Measurements from ENCODE around the gene HOGA1. TPM values are rescaled to one million over a fixed set of nuclear protein-coding genes. Genes with fewer than 3 reads are reported as not detected.

The HOGA1 gene
- total RNA-seq, 1 donor, result 1.4 TPM

DNA sequence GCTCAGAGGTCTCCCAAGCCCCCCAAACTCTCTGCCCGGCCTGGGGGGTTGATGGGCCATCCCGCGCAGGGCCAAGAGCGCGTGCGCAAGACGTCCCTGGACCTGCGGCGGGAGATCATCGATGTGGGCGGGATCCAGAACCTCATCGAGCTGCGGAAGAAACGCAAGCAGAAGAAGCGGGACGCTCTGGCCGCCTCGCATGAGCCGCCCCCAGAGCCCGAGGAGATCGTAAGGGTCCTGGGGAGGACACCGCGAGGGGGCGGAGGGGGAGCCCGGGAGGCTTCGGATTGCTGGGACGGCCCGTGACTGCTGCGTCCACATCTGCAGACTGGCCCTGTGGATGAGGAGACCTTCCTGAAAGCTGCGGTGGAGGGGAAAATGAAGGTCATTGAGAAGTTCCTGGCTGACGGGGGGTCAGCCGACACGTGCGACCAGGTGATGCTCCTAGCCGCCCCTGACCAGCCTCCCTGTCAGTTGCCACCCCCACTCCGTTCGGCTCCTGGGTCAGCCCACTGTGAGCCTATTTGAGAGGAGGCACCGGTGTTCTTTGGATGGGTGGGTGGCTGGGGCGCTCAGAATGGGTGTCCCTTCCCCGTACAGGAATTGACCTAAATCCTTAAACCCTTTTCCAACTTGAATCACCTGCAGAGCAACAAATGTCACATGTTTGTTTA lies 5.9 kb upstream of the HOGA1 start:
- Histone ChIP-seq H3K9me3 (ENCODE audit: low read depth, low read length) (no peaks in the 10 kb centered on the region), H3K79me2 (ENCODE audit: insufficient read depth, low read length) (no peaks in the 10 kb centered on the region), H4K20me1 (ENCODE audit: insufficient read depth, low read length) (no peaks in the 10 kb centered on the region), H3K4me3 (ENCODE audit: insufficient read depth, low read length) (no peak overlapping the region), H3K4me1 (ENCODE audit: insufficient read depth, low read length) (peaks cover 10% of the 10 kb centered on the region), H3K36me3 (ENCODE audit: insufficient read depth, low read length) (no peaks in the 10 kb centered on the region), H3K4me2 (ENCODE audit: insufficient read depth, low read length) (no peak overlapping the region), H3K27ac (ENCODE audit: low read depth, low read length) (no peak overlapping the region), H3K27me3 (ENCODE audit: insufficient read depth, low read length) (no peaks in the 10 kb centered on the region), H2AFZ (ENCODE audit: low read length) (no peak overlapping the region)
- TF ChIP-seq, protein P1, sequence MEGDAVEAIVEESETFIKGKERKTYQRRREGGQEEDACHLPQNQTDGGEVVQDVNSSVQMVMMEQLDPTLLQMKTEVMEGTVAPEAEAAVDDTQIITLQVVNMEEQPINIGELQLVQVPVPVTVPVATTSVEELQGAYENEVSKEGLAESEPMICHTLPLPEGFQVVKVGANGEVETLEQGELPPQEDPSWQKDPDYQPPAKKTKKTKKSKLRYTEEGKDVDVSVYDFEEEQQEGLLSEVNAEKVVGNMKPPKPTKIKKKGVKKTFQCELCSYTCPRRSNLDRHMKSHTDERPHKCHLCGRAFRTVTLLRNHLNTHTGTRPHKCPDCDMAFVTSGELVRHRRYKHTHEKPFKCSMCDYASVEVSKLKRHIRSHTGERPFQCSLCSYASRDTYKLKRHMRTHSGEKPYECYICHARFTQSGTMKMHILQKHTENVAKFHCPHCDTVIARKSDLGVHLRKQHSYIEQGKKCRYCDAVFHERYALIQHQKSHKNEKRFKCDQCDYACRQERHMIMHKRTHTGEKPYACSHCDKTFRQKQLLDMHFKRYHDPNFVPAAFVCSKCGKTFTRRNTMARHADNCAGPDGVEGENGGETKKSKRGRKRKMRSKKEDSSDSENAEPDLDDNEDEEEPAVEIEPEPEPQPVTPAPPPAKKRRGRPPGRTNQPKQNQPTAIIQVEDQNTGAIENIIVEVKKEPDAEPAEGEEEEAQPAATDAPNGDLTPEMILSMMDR (IDR thresholded peaks at IDR 0.05; ENCODE audit: extremely low read depth, low read depth, low read length), result no peak
- no peak for DNase-seq (ENCODE audit: insufficient read length, low spot score, missing footprints)

DNA sequence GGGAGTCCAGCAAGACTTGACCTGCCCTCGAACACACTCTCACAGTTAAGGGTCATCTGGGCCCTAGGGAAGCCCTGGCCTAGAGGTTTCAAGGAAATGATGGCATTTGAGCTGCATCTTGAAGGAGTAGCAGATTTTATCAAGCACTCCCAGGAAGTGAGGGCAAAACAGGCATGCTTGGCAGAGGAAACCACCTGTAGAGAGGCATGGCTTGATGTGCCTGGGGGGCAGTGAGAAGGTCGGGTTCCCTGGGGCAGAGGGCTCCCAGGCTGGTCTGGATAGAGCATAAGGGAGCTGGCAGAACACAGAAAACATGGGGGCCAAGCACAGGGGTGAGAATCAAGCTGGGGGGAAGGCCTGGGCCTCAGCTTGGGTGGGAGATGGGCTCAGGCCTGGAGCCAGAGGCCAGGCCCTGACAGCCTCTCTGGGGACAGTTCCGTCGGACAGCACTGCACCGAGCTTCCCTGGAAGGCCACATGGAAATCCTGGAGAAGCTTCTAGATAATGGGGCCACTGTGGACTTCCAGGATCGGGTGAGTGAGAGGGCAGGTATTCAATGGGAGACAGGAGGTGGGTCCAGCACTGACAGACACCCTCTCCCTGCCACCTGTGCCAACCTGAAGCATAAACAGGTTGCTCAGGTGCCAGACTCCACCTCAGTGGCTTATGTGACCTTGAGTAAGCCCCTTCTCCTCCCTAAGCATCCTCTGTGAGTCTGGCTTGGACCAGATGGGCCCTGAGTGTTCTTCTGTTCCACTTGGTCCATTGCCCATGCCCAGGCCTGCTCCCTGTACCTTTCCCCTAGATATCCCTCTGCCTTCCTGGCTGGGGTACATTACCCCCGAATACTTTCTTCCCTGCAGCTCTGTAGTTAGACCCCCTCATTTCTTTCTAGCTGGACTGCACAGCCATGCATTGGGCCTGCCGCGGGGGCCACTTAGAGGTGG lies 3.5 kb upstream of the HOGA1 start:
- H3K27ac ChIP-seq (ENCODE audit: low read depth, low read length), result no peak overlapping the region
- H3K4me1 ChIP-seq (ENCODE audit: insufficient read depth, low read length), result peaks cover 10% of the 10 kb centered on the region
- TF ChIP-seq, protein P1 (IDR thresholded peaks at IDR 0.05; ENCODE audit: extremely low read depth, low read depth, low read length), result no peak
- no peaks in the 10 kb centered on the region for H3K36me3 ChIP-seq (ENCODE audit: insufficient read depth, low read length)
- H3K27me3 ChIP-seq (ENCODE audit: insufficient read depth, low read length), result no peaks in the 10 kb centered on the region
- no peaks in the 10 kb centered on the region for H4K20me1 ChIP-seq (ENCODE audit: insufficient read depth, low read length)
- no peaks in the 10 kb centered on the region for H3K79me2 ChIP-seq (ENCODE audit: insufficient read depth, low read length)
- no peak overlapping the region for H2AFZ ChIP-seq (ENCODE audit: low read length)
- no peak overlapping the region for H3K4me2 ChIP-seq (ENCODE audit: insufficient read depth, low read length)
- DNase-seq (ENCODE audit: insufficient read length, low spot score, missing footprints), result no peak
- no peak overlapping the region for H3K4me3 ChIP-seq (ENCODE audit: insufficient read depth, low read length)
- no peaks in the 10 kb centered on the region for H3K9me3 ChIP-seq (ENCODE audit: low read depth, low read length)

DNA sequence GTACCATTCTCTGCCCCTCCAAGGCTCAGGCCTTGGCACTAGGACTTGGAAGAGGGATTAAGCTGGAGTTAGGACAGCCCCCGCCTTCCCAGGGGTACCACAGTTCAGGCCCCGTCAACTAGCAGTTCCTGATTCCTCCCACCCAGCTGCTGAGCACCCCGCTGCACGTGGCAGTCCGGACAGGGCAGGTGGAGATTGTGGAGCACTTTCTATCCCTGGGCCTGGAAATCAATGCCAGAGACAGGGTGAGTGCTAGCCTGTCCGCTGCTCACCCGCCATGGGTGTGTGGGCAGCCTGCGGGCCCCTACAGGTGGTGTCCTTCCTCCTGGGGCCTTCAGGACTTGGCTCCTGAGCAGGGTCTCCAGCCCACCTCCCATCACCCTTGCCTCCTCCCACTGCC lies 2.0 kb upstream of the HOGA1 start:
- no peak overlapping the region for H3K4me3 ChIP-seq (ENCODE audit: insufficient read depth, low read length)
- H3K4me2 ChIP-seq (ENCODE audit: insufficient read depth, low read length), result no peak overlapping the region
- no peak for DNase-seq (ENCODE audit: insufficient read length, low spot score, missing footprints)
- peaks cover 10% of the 10 kb centered on the region for H3K4me1 ChIP-seq (ENCODE audit: insufficient read depth, low read length)
- H3K9me3 ChIP-seq (ENCODE audit: low read depth, low read length), result no peaks in the 10 kb centered on the region
- H2AFZ ChIP-seq (ENCODE audit: low read length), result no peak overlapping the region
- no peak overlapping the region for H3K27ac ChIP-seq (ENCODE audit: low read depth, low read length)
- TF ChIP-seq, protein P1 (IDR thresholded peaks at IDR 0.05; ENCODE audit: extremely low read depth, low read depth, low read length), result no peak
- no peaks in the 10 kb centered on the region for H3K36me3 ChIP-seq (ENCODE audit: insufficient read depth, low read length)
- H3K27me3 ChIP-seq (ENCODE audit: insufficient read depth, low read length), result no peaks in the 10 kb centered on the region
- no peaks in the 10 kb centered on the region for H4K20me1 ChIP-seq (ENCODE audit: insufficient read depth, low read length)
- H3K79me2 ChIP-seq (ENCODE audit: insufficient read depth, low read length), result no peaks in the 10 kb centered on the region

DNA sequence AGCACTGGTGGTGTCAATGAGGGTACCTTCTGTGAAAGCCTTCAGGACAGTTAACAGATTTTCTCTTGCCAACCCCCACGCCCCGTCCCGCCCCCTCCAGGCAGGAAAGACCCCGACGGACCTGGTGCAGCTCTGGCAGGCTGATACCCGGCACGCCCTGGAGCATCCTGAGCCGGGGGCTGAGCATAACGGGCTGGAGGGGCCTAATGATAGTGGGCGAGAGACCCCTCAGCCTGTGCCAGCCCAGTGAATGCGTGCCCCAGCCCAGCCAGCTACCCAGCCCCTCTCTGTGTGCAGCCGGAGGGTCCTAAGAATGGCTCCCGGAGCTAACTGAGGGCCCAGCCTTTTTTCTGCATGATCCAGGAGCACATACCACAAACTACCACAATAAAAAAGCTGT lies 713 bp upstream of the HOGA1 start:
- Histone ChIP-seq H3K4me3 (ENCODE audit: insufficient read depth, low read length) (no peak overlapping the region), H3K27me3 (ENCODE audit: insufficient read depth, low read length) (no peaks in the 10 kb centered on the region), H2AFZ (ENCODE audit: low read length) (peak overlapping the region; percentile 75), H3K36me3 (ENCODE audit: insufficient read depth, low read length) (no peaks in the 10 kb centered on the region), H3K79me2 (ENCODE audit: insufficient read depth, low read length) (no peaks in the 10 kb centered on the region), H3K4me2 (ENCODE audit: insufficient read depth, low read length) (peak overlapping the region; percentile 60), H3K27ac (ENCODE audit: low read depth, low read length) (no peak overlapping the region), H3K9me3 (ENCODE audit: low read depth, low read length) (no peaks in the 10 kb centered on the region), H4K20me1 (ENCODE audit: insufficient read depth, low read length) (no peaks in the 10 kb centered on the region), H3K4me1 (ENCODE audit: insufficient read depth, low read length) (peaks cover 10% of the 10 kb centered on the region)
- no peak for DNase-seq (ENCODE audit: insufficient read length, low spot score, missing footprints)
- TF ChIP-seq, protein P1 (IDR thresholded peaks at IDR 0.05; ENCODE audit: extremely low read depth, low read depth, low read length), result no peak

Data from osteoblast (primary cell).